OCI-LY7 (cell line): ENCODE measurements around the gene SPRN. TPM values are rescaled to one million over a fixed set of nuclear protein-coding genes. Genes with fewer than 3 reads are reported as not detected.

ENCODE experiments used
- BruUV-seq: library from RNA; stranded (reverse); fragments of 400-500 nt; replicated peaks from 2 replicates; lab custom pipeline; 2021; lab: Mats Ljungman, UMichigan
- CTCF ChIA-PET: fragments of 300-600 bp; sonication (Branson Sonifier 250); formaldehyde crosslinking; loops from one replicate; lab custom pipeline; 2022; ENCODE audit warnings: antibody characterized with exemption; ENCODE audit not compliant: unreplicated experiment; lab: Charles Lee
- POLR2A ChIA-PET: fragments of 300-600 bp; sonication (Branson Sonifier 250); formaldehyde crosslinking; loops from one replicate; lab custom pipeline; 2022; ENCODE audit warnings: antibody characterized with exemption; lab: Charles Lee
- DNase-seq: peaks from one replicate; pipeline ENCODE4 v3.0.0-alpha.2; 2015; ENCODE audit warnings: low spot score
- H2AFZ ChIP-seq: fragments of 200-600 bp; sonication (generic), shearing (Covaris generic); 2 replicates; pipeline ENCODE4 v1.6.1; 2014; ENCODE audit warnings: mild to moderate bottlenecking, antibody characterized with exemption, low read length, moderate library complexity
- H3K27ac ChIP-seq: fragments of 200-600 bp; sonication (generic); 2 replicates; pipeline ENCODE4 v1.5.1; 2014; ENCODE audit warnings: mixed run types, low read depth, mild to moderate bottlenecking, moderate library complexity, low read length, inconsistent platforms; ENCODE audit not compliant: poor library complexity, severe bottlenecking
- H3K36me3 ChIP-seq: fragments of 200-600 bp; sonication (generic); 2 replicates; pipeline ENCODE4 v1.6.1; 2014; ENCODE audit warnings: mild to moderate bottlenecking, antibody characterized with exemption, low read length, moderate library complexity, mixed read lengths; ENCODE audit not compliant: insufficient read depth
- H3K4me1 ChIP-seq: fragments of 200-600 bp; sonication (generic); 2 replicates; pipeline ENCODE4 v1.5.1; 2014; ENCODE audit warnings: mild to moderate bottlenecking, low read length; ENCODE audit not compliant: insufficient read depth, poor library complexity, severe bottlenecking
- H3K4me2 ChIP-seq: fragments of 200-600 bp; sonication (generic); 2 replicates; pipeline ENCODE4 v1.6.1; 2014; ENCODE audit warnings: mild to moderate bottlenecking, low read length
- H3K4me3 ChIP-seq: fragments of 200-600 bp; sonication (generic); 2 replicates; pipeline ENCODE4 v1.5.1; 2014; ENCODE audit warnings: mild to moderate bottlenecking, low read depth, low read length; ENCODE audit not compliant: poor library complexity, severe bottlenecking
- H3K79me2 ChIP-seq: fragments of 200-600 bp; sonication (generic); 2 replicates; pipeline ENCODE4 v1.6.1; 2016; ENCODE audit warnings: low read depth, mild to moderate bottlenecking, low read length, moderate library complexity, mixed read lengths; ENCODE audit not compliant: insufficient read depth
- H3K9me2 ChIP-seq: fragments of 200-600 bp; sonication (generic); 2 replicates; pipeline ENCODE4 v1.6.1; 2016; ENCODE audit warnings: mild to moderate bottlenecking, low read length, mixed read lengths; ENCODE audit not compliant: insufficient read depth
- H3K9me3 ChIP-seq: fragments of 200-600 bp; sonication (generic); 2 replicates; pipeline ENCODE4 v1.6.1; 2014; ENCODE audit warnings: mild to moderate bottlenecking, mixed run types, low read length, mixed read lengths
- H4K20me1 ChIP-seq: fragments of 200-600 bp; sonication (generic); 2 replicates; pipeline ENCODE4 v1.6.1; 2014; ENCODE audit warnings: mild to moderate bottlenecking, antibody characterized with exemption, low read length, moderate library complexity, mixed read lengths; ENCODE audit not compliant: insufficient read depth
- EZH2phosphoT487 ChIP-seq: fragments of 200-600 bp; sonication (generic); IDR thresholded peaks from 2 replicates; pipeline ENCODE4 v1.6.1; 2018; ENCODE audit warnings: low read depth, borderline replicate concordance, mild to moderate bottlenecking, mixed run types, antibody characterized with exemption, low read length, moderate library complexity, mixed read lengths
- intact Hi-C: fragments of 100-400 bp; cut with micrococcal nuclease; formaldehyde crosslinking; loops from one replicate; pipeline ENCODE4 v1.10.0; 2022; ENCODE audit not compliant: unreplicated experiment
- total RNA-seq, 2 experiments: library from RNA; depleted of rRNA in 1 of 2; stranded (reverse); fragments of >200 nt in 1 of 2; shearing (Covaris generic) in 1 of 2; gene quantifications; 2 replicates each; pipeline ENCODE4 v1.2.3, GENCODE V29; 2014 to 2022
- TF ChIP-seq, protein P1 (sequence below): fragments of 200-600 bp; sonication (generic); conservative IDR thresholded peaks from 2 replicates; pipeline ENCODE4 v1.5.1; 2014; ENCODE audit warnings: mild to moderate bottlenecking, antibody characterized with exemption, low read length, moderate library complexity, mixed read lengths

Gene SPRN
- total RNA-seq, 2 experiments from 2014 or later, result not detected

DNA sequence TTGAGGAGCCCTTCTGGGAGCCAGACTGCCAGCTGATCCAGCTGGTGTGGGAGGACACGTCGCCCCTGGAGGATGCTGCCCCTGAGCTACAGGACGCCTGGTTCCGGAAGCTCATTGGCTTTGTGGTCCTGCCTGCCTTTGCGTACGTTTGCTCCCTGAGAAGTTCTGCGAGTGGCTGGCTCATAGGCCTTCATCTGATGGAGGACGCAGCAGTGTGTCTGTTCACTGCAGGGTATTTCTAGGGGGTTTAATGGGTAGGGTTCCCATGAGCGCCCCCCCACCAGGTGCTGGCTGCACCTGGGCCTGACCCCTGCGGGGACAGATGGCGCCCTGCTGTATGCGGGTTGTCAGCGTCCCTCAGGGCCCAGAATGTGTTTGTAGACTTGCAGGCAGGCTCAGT, 40.4 kb downstream of the SPRN start:
- Histone ChIP-seq H3K36me3 (no peaks in the 10 kb centered on the region), H3K4me2 (no peak overlapping the region), H3K4me1 (peaks cover 22% of the 10 kb centered on the region), H3K79me2 (peaks cover 10% of the 10 kb centered on the region; the same call in 1 of the 2 replicates), H4K20me1 (no peaks in the 10 kb centered on the region), H2AFZ (no peak overlapping the region), H3K9me3 (no peaks in the 10 kb centered on the region), H3K9me2 (no peaks in the 10 kb centered on the region), H3K4me3 (no peak overlapping the region), H3K27ac (no peak overlapping the region)
- intact Hi-C loops, result no loop called here
- DNase-seq, result no peak
- TF ChIP-seq EZH2phosphoT487, result no peak
- ChIA-PET POLR2A (no interaction called here), CTCF (no interaction called here)
- no TSS peak for BruUV-seq

DNA sequence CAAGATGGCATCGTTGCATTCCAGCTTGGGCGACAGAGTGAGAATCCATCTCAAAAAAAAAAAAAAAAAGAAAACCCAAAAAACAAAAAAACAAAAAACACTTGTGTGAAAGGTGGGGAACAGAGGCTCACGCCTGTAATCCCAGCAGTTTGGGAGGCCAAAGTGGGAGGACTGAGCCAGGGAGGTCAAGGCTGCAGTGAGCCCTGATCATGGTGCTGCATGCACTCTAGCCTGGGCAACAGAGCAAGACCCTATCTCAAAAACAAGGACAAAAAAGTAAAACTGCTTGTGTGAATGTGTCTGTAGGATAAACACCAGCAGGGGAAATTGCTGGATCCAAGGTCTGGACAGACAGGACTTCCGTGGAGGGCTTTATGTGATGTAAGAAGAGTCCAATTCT, 40.9 kb downstream of the SPRN start:
- POLR2A ChIA-PET, result no interaction called here
- CTCF ChIA-PET, result no interaction called here

DNA sequence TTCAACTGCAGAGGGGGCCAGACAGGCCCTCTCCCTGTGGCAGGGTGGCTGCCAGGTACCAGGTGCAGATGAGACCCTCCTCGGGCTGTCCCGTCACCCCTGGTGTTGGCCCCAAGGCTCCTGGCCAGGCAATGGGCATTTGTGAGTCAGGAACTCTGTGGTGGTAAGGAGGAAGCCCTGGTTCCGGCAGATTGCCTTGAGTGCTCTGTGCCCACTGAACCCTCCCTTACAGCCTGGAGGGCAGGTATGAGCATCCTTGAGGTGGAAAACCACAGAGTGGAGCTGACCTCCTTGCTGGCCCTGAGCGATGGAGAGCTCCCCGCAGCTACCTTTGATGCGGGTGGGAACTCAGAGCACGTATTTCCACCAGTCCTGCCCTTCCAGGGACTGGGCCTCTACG, 43.4 kb downstream of the SPRN start:
- no peak overlapping the region for H3K4me3 ChIP-seq
- intact Hi-C loops, result no loop called here
- peaks cover 22% of the 10 kb centered on the region for H3K4me1 ChIP-seq
- no peaks in the 10 kb centered on the region for H3K36me3 ChIP-seq
- no peaks in the 10 kb centered on the region for H4K20me1 ChIP-seq
- ChIA-PET CTCF (no interaction called here), POLR2A (no interaction called here)
- no peaks in the 10 kb centered on the region for H3K9me2 ChIP-seq
- H3K79me2 ChIP-seq, result no peaks in the 10 kb centered on the region
- no peak overlapping the region for H3K4me2 ChIP-seq
- no peaks in the 10 kb centered on the region for H3K9me3 ChIP-seq
- BruUV-seq, result no TSS peak
- no peak for DNase-seq
- no peak overlapping the region for H2AFZ ChIP-seq
- H3K27ac ChIP-seq, result no peak overlapping the region
- TF ChIP-seq EZH2phosphoT487, result no peak
- TF ChIP-seq, protein P1, sequence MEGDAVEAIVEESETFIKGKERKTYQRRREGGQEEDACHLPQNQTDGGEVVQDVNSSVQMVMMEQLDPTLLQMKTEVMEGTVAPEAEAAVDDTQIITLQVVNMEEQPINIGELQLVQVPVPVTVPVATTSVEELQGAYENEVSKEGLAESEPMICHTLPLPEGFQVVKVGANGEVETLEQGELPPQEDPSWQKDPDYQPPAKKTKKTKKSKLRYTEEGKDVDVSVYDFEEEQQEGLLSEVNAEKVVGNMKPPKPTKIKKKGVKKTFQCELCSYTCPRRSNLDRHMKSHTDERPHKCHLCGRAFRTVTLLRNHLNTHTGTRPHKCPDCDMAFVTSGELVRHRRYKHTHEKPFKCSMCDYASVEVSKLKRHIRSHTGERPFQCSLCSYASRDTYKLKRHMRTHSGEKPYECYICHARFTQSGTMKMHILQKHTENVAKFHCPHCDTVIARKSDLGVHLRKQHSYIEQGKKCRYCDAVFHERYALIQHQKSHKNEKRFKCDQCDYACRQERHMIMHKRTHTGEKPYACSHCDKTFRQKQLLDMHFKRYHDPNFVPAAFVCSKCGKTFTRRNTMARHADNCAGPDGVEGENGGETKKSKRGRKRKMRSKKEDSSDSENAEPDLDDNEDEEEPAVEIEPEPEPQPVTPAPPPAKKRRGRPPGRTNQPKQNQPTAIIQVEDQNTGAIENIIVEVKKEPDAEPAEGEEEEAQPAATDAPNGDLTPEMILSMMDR, result no peak

More for the DNA sequence above, 40.9 kb downstream of the SPRN start:
- H3K4me1 ChIP-seq, result peaks cover 24% of the 10 kb centered on the region
- no peak overlapping the region for H3K4me3 ChIP-seq
- no peak overlapping the region for H3K27ac ChIP-seq
- no peaks in the 10 kb centered on the region for H3K9me2 ChIP-seq
- H3K79me2 ChIP-seq, result peaks cover 10% of the 10 kb centered on the region; the same call in 1 of the 2 replicates
- H3K4me2 ChIP-seq, result no peak overlapping the region
- no peaks in the 10 kb centered on the region for H3K36me3 ChIP-seq
- no peaks in the 10 kb centered on the region for H4K20me1 ChIP-seq
- DNase-seq, result no peak
- intact Hi-C loops, result no loop called here
- no peak overlapping the region for H2AFZ ChIP-seq
- no TSS peak for BruUV-seq
- no peaks in the 10 kb centered on the region for H3K9me3 ChIP-seq
- TF ChIP-seq, protein P1, result no peak
- no peak for TF ChIP-seq EZH2phosphoT487
